Measurements from ENCODE around the gene TEN1. TPM values are rescaled to one million over a fixed set of nuclear protein-coding genes. Genes with fewer than 3 reads are reported as not detected.

Gene TEN1
- polyA plus RNA-seq, 4 donors, result 19.8 to 32.3 (median 22.9) TPM

- DNase-seq (ENCODE audit: low read depth in 4 of 4, low spot score in 3 of 4), result no peak
Measured at GRCh38 chr17:76049239-76049638, 70.2 kb downstream of the TEN1 start.

- no peak for DNase-seq (ENCODE audit: low read depth in 4 of 4, low spot score in 3 of 4)
Measured at GRCh38 chr17:76049836-76050537, 70.9 kb downstream of the TEN1 start.

Other genes starting within 250 kb of the TEN1 start
- 10 to 100 TPM; 19.2 to 36.1 (median 24.1) TPM for gene GALK1, start 214.0 kb upstream of the TEN1 start, polyA plus RNA-seq (ENCODE audit: insufficient read length in 4 of 4)
- gene UNK, start 194.4 kb upstream of the TEN1 start, polyA plus RNA-seq (ENCODE audit: insufficient read length in 4 of 4), result 10 to 100 TPM; 34.5 to 49.7 (median 36.4) TPM
- gene UNC13D, start 134.8 kb upstream of the TEN1 start, polyA plus RNA-seq (ENCODE audit: insufficient read length in 4 of 4), result 1 to 10 TPM; 4.8 to 9.8 (median 7.0) TPM
- 10 to 100 TPM; 56.4 to 93.5 (median 79.6) TPM for gene WBP2, start 123.9 kb upstream of the TEN1 start, polyA plus RNA-seq (ENCODE audit: insufficient read length in 4 of 4)
- gene TRIM47, start 100.7 kb upstream of the TEN1 start, polyA plus RNA-seq (ENCODE audit: insufficient read length in 4 of 4), result 10 to 100 TPM in 1 of 4 donors, 1 to 10 TPM in 3; 6.1 to 18.1 (median 6.7) TPM
- gene TRIM65, start 82.3 kb upstream of the TEN1 start, polyA plus RNA-seq (ENCODE audit: insufficient read length in 4 of 4), result 10 to 100 TPM; 11.0 to 16.9 (median 13.2) TPM
- 100 to 1,000 TPM in 1 of 4 donors, 10 to 100 TPM in 3; 61.8 to 122 (median 76.3) TPM for gene MRPL38, start 74.4 kb upstream of the TEN1 start, polyA plus RNA-seq (ENCODE audit: insufficient read length in 4 of 4)
- gene FBF1, start 38.2 kb upstream of the TEN1 start, polyA plus RNA-seq (ENCODE audit: insufficient read length in 4 of 4), result 10 to 100 TPM in 1 of 4 donors, 1 to 10 TPM in 3; 7.5 to 15.1 (median 8.2) TPM
- gene ACOX1, start 74 bp upstream of the TEN1 start, polyA plus RNA-seq (ENCODE audit: insufficient read length in 4 of 4), result 10 to 100 TPM; 20.3 to 40.0 (median 33.3) TPM
- 10 to 100 TPM; 12.5 to 28.5 (median 15.4) TPM for gene CDK3, start 21.6 kb downstream of the TEN1 start, polyA plus RNA-seq (ENCODE audit: insufficient read length in 4 of 4)
- 10 to 100 TPM in 3 of 4 donors, under 1 TPM in 1; 0.60 to 26.9 (median 17.6) TPM for gene EVPL, start 48.1 kb downstream of the TEN1 start, polyA plus RNA-seq (ENCODE audit: insufficient read length in 4 of 4)
- gene SRP68, start 93.3 kb downstream of the TEN1 start, polyA plus RNA-seq (ENCODE audit: insufficient read length in 4 of 4), result 100 to 1,000 TPM in 3 of 4 donors, 10 to 100 TPM in 1; 87.6 to 114 (median 109) TPM
- under 1 TPM in 2 of 4 donors, not detected in 2; 0.37 to 0.43 TPM for gene GALR2, start 95.5 kb downstream of the TEN1 start, polyA plus RNA-seq (ENCODE audit: insufficient read length in 4 of 4)
- 10 to 100 TPM in 2 of 4 donors, 1 to 10 TPM in 1, under 1 TPM in 1; 0.55 to 29.1 (median 7.2) TPM for gene ZACN, start 99.9 kb downstream of the TEN1 start, polyA plus RNA-seq (ENCODE audit: insufficient read length in 4 of 4)
- gene EXOC7, start 124.5 kb downstream of the TEN1 start, polyA plus RNA-seq (ENCODE audit: insufficient read length in 4 of 4), result 100 to 1,000 TPM; 138 to 167 (median 154) TPM
- gene FOXJ1, start 162.0 kb downstream of the TEN1 start, polyA plus RNA-seq (ENCODE audit: insufficient read length in 4 of 4), result 10 to 100 TPM in 3 of 4 donors, under 1 TPM in 1; 0.55 to 26.8 (median 17.8) TPM